NCI-H1436 treated with DMSO at 0.1 percent for 48 hours (cell line): ENCODE results near the gene TPD52L2.

Source experiments
- DNase-seq: peaks from one replicate; lab custom pipeline; 2025; lab: John Stamatoyannopoulos, UW

The TPD52L2 gene

GRCh38 chr20:63932606-63933160 lies 67.6 kb downstream of the TPD52L2 start:
- no peak for DNase-seq

- DNase-seq = no peak
Observed at GRCh38 chr20:63933646-63934045, 68.6 kb downstream of the TPD52L2 start.

GRCh38 chr20:63934271-63935068 lies 69.4 kb downstream of the TPD52L2 start:
- no peak for DNase-seq

- no peak for DNase-seq
Observed at GRCh38 chr20:63935447-63935846, 70.4 kb downstream of the TPD52L2 start.

- DNase-seq = no peak
Observed at GRCh38 chr20:63937596-63937995, 72.5 kb downstream of the TPD52L2 start.

GRCh38 chr20:63939061-63939935 lies 74.2 kb downstream of the TPD52L2 start:
- no peak for DNase-seq

GRCh38 chr20:63940071-63940471 lies 75.0 kb downstream of the TPD52L2 start:
- no peak for DNase-seq

- no peak for DNase-seq
Observed at GRCh38 chr20:63940472-63941266, 75.6 kb downstream of the TPD52L2 start.
